ENCODE measurements around the gene MED22.

MED22 gene

DNA sequence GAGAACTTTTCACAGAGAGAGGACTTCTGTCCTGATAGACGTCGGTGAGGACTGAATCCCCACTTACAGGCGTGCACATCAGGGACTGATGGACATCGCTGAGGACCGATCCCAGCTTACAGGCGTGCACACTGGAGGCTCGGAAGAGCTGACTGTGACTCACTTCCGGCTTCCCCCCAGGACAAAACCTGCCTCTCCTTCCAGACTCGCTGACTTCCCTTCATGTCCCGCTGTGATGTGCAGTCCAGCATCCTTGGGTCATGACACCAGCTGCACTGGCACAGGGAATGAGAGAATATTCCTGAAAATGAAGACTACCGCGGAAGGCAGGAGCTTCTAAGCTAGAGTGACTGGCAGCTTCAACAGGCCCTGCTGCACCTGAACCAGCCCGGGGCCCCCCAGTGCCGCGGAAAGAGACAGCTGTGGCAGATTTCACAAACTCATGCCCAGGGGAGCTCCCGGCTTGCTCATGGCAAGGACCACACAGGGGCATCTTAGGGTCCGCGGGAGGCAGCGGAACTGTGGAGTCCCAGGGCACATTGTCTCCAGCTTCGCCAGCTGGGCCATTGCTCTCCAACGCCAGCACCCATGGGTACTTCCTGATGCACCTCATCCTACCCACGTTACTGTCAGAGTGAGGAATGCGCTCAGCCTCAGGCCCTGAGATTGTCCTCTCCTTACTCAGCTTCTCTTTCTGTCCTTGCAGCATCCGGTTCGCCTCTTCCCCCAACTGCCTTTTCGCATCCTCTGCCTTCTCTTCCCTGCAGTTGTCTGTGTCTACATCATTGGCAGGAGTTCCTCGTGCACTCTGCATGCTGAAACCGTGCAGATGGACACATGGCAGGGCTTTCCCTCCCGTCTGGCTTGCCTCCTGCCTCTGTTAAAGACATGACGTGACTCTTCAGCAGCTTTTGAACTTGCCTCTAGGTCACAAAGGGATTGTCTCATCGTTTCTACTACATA lies 41.4 kb downstream of the MED22 start:
- Histone ChIP-seq H3K9me3 (ENCODE audit: insufficient read depth, low read length) (no peaks in the 10 kb centered on the region), H3K27ac (ENCODE audit: low read depth, low read length) (no peak overlapping the region), H4K20me1 (ENCODE audit: low read depth, low read length) (no peaks in the 10 kb centered on the region), H3K9me2 (replicated peaks; ENCODE audit: insufficient read depth, low read length) (no peaks in the 10 kb centered on the region), H3K4me3 (ENCODE audit: insufficient read depth, low read length, poor library complexity, severe bottlenecking) (no peak overlapping the region), H3K9ac (ENCODE audit: low read length) (no peak overlapping the region), H3K4me2 (ENCODE audit: low read depth, low read length, poor library complexity, severe bottlenecking) (no peak overlapping the region), H3F3A (ENCODE audit: insufficient read depth) (no peaks in the 10 kb centered on the region), H2AFZ (ENCODE audit: low read depth, low read length, severe bottlenecking) (no peak overlapping the region), H3K36me3 (ENCODE audit: low read length) (no peaks in the 10 kb centered on the region), H3K27me3 (ENCODE audit: low read length) (no peaks in the 10 kb centered on the region), H3K79me2 (ENCODE audit: insufficient read depth, low read length) (no peaks in the 10 kb centered on the region)
- TF ChIP-seq, protein P1, sequence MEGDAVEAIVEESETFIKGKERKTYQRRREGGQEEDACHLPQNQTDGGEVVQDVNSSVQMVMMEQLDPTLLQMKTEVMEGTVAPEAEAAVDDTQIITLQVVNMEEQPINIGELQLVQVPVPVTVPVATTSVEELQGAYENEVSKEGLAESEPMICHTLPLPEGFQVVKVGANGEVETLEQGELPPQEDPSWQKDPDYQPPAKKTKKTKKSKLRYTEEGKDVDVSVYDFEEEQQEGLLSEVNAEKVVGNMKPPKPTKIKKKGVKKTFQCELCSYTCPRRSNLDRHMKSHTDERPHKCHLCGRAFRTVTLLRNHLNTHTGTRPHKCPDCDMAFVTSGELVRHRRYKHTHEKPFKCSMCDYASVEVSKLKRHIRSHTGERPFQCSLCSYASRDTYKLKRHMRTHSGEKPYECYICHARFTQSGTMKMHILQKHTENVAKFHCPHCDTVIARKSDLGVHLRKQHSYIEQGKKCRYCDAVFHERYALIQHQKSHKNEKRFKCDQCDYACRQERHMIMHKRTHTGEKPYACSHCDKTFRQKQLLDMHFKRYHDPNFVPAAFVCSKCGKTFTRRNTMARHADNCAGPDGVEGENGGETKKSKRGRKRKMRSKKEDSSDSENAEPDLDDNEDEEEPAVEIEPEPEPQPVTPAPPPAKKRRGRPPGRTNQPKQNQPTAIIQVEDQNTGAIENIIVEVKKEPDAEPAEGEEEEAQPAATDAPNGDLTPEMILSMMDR (IDR thresholded peaks at IDR 0.05; ENCODE audit: insufficient read depth, low read length, poor library complexity, severe bottlenecking) = no peak
- no peak for TF ChIP-seq EZH2phosphoT487 (conservative IDR thresholded peaks at IDR 0.05; ENCODE audit: low read length)

DNA sequence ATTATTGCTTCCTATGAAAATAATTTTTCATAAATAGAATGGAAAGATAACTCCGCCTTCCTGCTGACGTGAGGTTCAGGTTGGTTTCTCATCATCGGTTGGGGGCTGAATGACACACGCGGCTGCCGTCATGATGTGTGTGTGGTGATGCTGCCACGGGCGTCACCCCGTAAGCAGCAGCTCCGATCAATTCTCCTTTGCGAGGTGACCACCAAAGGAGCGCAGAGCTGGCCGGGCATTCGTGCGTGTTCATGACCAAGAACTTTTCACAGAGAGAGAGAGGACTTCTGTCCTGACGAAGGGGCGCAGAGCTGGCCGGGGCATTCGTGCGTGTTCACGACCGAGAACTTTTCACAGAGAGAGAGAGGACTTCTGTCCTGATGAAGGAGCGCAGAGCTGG lies 42.2 kb downstream of the MED22 start:
- no peaks in the 10 kb centered on the region for H3K9me2 ChIP-seq (replicated peaks; ENCODE audit: insufficient read depth, low read length)
- no peak overlapping the region for H3K4me3 ChIP-seq (ENCODE audit: insufficient read depth, low read length, poor library complexity, severe bottlenecking)
- no peaks in the 10 kb centered on the region for H3K79me2 ChIP-seq (ENCODE audit: insufficient read depth, low read length)
- no peak overlapping the region for H3K4me2 ChIP-seq (ENCODE audit: low read depth, low read length, poor library complexity, severe bottlenecking)
- no peaks in the 10 kb centered on the region for H3K27me3 ChIP-seq (ENCODE audit: low read length)
- no peaks in the 10 kb centered on the region for H3K9me3 ChIP-seq (ENCODE audit: insufficient read depth, low read length)
- H3K36me3 ChIP-seq (ENCODE audit: low read length) = no peaks in the 10 kb centered on the region
- no peak overlapping the region for H3K9ac ChIP-seq (ENCODE audit: low read length)
- no peak overlapping the region for H3K27ac ChIP-seq (ENCODE audit: low read depth, low read length)
- TF ChIP-seq, protein P1 (IDR thresholded peaks at IDR 0.05; ENCODE audit: insufficient read depth, low read length, poor library complexity, severe bottlenecking) = no peak
- no peak for TF ChIP-seq EZH2phosphoT487 (conservative IDR thresholded peaks at IDR 0.05; ENCODE audit: low read length)
- H2AFZ ChIP-seq (ENCODE audit: low read depth, low read length, severe bottlenecking) = no peak overlapping the region
- H4K20me1 ChIP-seq (ENCODE audit: low read depth, low read length) = no peaks in the 10 kb centered on the region
- no peaks in the 10 kb centered on the region for H3F3A ChIP-seq (ENCODE audit: insufficient read depth)

DNA sequence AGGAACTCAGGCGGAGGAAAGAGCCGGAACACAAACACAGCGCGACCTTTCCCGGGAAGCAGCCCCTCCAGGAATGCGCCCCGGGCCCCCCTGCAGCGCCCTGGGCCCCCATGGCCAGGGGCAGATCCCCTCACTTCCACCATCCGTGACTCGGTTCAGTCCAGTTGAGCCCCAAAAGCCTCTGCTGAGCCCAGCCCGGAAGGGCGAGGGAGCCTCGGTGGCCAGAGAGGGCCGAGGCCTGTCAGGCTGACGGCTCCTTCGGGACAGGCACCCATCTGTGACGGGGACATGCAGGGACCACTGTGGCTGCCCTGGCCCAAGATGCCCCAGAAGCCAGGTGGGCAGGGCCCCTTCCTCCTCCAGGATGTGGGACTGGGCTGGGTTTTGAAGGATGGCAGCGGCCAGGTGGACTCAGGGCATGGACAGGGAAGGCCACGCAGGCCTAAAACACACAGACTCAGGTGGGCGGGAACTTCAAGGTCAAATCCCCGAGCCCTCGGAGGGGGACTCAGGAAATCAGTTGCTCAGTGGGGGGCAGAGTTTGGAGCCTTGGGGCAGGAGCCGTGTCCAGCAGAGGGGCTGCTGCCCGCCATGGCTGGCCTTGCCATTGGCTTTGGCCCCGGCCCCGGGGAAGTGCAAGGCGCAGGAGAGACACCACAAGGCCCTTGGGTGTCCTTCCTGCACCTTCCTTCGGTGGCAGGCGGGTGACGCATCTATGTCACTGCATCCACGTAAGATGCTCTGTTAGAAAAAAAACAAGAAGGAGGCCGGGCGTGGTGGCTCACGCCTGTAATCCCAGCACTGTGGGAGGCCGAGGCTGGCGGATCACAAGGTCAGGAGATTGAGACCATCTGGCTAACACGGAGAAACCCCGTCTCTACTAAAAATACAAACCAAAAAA lies 43.2 kb downstream of the MED22 start:
- TF ChIP-seq EZH2phosphoT487 (conservative IDR thresholded peaks at IDR 0.05; ENCODE audit: low read length) = no peak
- TF ChIP-seq, protein P1 (IDR thresholded peaks at IDR 0.05; ENCODE audit: insufficient read depth, low read length, poor library complexity, severe bottlenecking) = no peak
- Histone ChIP-seq H3K9ac (ENCODE audit: low read length) (no peak overlapping the region), H3F3A (ENCODE audit: insufficient read depth) (no peaks in the 10 kb centered on the region), H3K9me3 (ENCODE audit: insufficient read depth, low read length) (no peaks in the 10 kb centered on the region), H3K27me3 (ENCODE audit: low read length) (no peaks in the 10 kb centered on the region), H2AFZ (ENCODE audit: low read depth, low read length, severe bottlenecking) (no peak overlapping the region), H3K79me2 (ENCODE audit: insufficient read depth, low read length) (no peaks in the 10 kb centered on the region), H4K20me1 (ENCODE audit: low read depth, low read length) (no peaks in the 10 kb centered on the region), H3K36me3 (ENCODE audit: low read length) (no peaks in the 10 kb centered on the region), H3K4me2 (ENCODE audit: low read depth, low read length, poor library complexity, severe bottlenecking) (no peak overlapping the region), H3K27ac (ENCODE audit: low read depth, low read length) (no peak overlapping the region), H3K9me2 (replicated peaks; ENCODE audit: insufficient read depth, low read length) (no peaks in the 10 kb centered on the region), H3K4me3 (ENCODE audit: insufficient read depth, low read length, poor library complexity, severe bottlenecking) (no peak overlapping the region)

Measured in SU-DHL-6 (cell line).